Endothelial cell of umbilical vein (primary cell): ENCODE measurements around the gene FZR1.

Source experiments
- CTCF ChIP-seq, 2 donors: IDR thresholded peaks; 1 replicate in 1 of 2; 2 replicates in 1 of 2; pipeline ENCODE4 v1.5.1; 2011; ENCODE audit warnings: low read length in 2 of 2, mild to moderate bottlenecking in 2 of 2, moderate library complexity in 2 of 2, control low read depth in 1 of 2, inconsistent platforms in 1 of 2, low read depth in 1 of 2; ENCODE audit not compliant: insufficient read depth in 1 of 2; ENCODE audit errors: extremely low read depth in 1 of 2
- JUN ChIP-seq: IDR thresholded peaks from 2 replicates; pipeline ENCODE4 v1.6.1; 2011; ENCODE audit warnings: borderline replicate concordance, low read depth; ENCODE audit not compliant: insufficient read length, insufficient read depth
- MAX ChIP-seq: IDR thresholded peaks from 2 replicates; pipeline ENCODE4 v1.6.1; 2011; ENCODE audit not compliant: insufficient read depth, insufficient read length
- POLR2A ChIP-seq: IDR thresholded peaks from 2 replicates; pipeline ENCODE4 v1.6.1; 2012; ENCODE audit warnings: low read depth, mild to moderate bottlenecking, control low read depth, low read length

GRCh38 chr19:3499738-3500428 is 6.2 kb upstream of the FZR1 start:
- TF ChIP-seq POLR2A (no peak), CTCF (IDR thresholded peaks at IDR 0.05; ENCODE audit: extremely low read depth in 1 of 2, insufficient read depth in 1 of 2, low read depth in 1 of 2, low read length in 2 of 2) (no peak), MAX (no peak), JUN (no peak)
